ENCODE data around the gene VPS45.

GRCh38 chr1:150067184-150068108, at the start of gene VPS45:
- TF ChIP-seq CTCF (IDR thresholded peaks at IDR 0.05) (peak; percentile 30 to 58 (median 30)), EP300 (IDR thresholded peaks at IDR 0.05) (peak; percentile 47), POLR2A (IDR thresholded peaks at IDR 0.05) (peak; percentile 20)

All from ovary (tissue), 3 donors.